NCI-H2171 treated with DMSO at 0.1 percent for 48 hours (cell line): ENCODE data around the gene WSB2.

Source experiments
- DNase-seq: peaks from one replicate; lab custom pipeline; 2025; lab: John Stamatoyannopoulos, UW

Gene WSB2

DNA sequence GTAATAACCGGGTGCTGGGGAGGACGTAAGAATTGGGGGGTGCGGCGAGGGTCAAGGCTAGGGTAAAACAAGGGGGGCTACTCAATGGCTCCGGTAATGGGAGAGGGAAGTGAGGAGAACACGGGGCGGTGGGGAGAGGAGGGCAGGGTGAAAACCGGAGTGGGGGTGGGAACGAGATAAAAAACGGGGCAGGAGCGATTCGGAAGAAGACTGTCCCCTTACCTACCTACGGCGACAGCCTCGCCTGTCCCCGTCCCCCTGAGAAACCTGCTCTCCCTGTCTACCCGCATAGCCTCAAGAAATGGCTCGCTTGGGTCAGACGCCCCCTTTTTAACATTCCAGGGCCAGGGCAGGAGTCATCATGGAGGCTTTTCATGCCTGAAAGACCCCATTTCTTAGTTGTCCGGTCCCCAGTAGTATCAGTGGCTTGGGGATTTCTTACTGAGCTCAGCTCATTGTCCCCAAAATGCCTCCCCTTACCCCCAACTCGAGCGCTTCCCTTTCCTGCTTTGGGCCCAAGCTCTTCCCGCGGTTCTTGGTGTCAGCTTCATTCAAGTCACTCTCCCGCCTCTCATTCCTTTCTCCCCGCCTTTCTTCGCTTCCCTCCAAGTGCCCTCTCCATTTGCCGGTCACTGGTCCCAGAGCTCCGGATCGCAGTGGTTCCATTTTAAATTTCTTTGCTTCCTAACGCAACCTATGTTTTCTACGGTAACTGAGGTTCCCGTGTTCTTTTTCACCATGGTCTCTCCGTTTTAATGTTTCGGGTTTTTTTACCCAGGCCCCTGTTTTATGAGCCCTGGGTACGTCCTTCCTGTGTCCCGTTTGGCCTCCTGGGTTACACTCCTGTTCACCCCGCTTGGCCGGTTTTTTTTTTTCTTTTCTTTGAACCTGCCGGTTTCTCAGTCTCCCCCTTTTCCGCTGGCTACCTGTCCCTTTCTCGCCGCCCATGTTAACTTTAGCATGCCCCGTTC, 1.2 kb upstream of the WSB2 start:
- DNase-seq: peak; percentile 16

GRCh38 chr12:118060301-118061010, 523 bp downstream of the WSB2 start:
- DNase-seq: no peak

DNA sequence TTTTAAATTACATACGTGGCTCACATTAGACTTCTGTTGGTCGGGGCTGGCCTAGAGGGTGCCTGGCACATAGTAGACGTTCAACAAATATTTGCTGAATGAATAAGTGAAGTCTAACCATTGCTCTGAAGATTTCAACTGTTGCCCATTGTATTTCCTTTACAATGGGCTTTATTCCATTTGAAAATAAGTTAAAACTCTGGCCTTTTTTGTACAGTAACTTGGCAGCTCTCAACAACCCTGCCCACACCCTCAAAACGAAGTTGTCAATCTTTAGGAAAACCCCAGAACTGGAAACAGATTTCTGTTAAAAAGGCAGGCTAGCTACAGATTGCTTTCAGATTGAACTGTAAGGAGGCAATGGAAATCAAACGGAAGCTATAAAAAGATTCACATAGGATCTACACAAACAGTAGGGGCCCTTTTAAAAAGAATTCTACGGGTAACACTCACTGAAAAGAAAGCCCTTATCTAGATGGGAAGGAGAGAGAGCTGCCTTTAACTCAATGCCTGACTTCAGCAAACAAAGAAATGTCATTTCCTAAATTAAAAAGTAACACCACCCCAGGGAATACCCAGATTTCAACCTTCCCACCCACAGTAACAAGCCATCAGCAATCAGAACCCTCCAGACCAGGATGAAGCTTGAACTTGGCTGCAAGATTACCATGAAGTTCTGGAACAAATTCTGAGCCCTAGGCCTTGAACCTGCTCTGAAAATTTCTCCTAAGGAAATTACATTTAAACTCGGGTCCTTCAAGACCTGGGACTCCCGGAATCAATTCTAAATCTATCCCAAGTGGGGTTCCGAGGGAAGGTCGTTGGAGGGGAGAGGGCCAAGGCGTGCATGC, 1.4 kb downstream of the WSB2 start:
- no peak for DNase-seq

- no peak for DNase-seq
These were observed 2.1 kb downstream of the WSB2 start for GRCh38 chr12:118058881-118059280.

GRCh38 chr12:118058227-118058626, 2.8 kb downstream of the WSB2 start:
- DNase-seq: no peak

- DNase-seq: peak; percentile 75
These were observed 4.9 kb downstream of the WSB2 start for GRCh38 chr12:118055865-118056773.

GRCh38 chr12:118055144-118055557, 5.8 kb downstream of the WSB2 start:
- DNase-seq: peak; percentile 77

DNA sequence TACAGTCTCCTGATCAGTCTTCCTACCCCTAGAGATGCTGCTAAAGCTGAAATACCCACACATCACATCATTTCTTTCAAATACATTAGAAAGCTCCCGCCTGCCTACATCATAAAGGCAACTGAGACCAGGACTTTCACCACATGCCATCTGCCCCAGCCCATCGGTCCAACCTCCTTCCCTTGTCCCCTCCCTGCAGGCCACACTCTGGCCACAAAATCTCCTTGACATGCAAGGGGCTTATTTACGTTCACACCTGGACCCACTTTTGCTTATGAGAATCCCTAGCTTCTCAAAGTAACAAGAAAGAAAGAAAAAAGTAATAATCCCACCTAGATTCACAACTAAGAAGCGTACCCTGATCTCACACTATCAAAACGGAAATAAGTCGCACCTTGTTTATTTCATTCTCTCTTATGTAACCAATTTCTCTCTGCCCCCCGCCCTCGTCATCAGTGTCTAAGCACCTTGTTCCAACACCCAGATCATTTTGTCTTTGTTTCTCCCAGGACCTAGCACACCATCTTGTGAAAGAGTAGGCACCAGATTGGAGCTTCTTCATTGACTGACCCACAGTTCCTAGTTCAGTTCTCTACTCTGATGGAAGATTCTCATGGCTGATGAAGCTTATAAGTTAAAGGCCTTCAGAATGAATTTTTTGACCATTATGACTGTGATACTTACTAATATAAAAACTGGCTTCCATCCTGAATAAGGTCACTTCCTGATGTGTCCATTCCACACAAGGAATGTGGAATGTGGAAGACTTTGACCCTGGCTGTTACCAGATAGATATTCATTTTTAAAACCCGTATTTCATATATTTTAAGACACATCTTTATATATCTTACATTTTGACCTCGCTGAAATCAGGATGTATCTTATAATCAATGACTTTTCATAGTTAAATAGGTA, 7.7 kb downstream of the WSB2 start:
- DNase-seq: no peak

GRCh38 chr12:118052324-118053070, 8.5 kb downstream of the WSB2 start:
- no peak for DNase-seq

GRCh38 chr12:118050972-118051910, 9.7 kb downstream of the WSB2 start:
- DNase-seq: no peak

- no peak for DNase-seq
These were observed 14.5 kb downstream of the WSB2 start for GRCh38 chr12:118046430-118046829.

- no peak for DNase-seq
These were observed 16.4 kb downstream of the WSB2 start for GRCh38 chr12:118044577-118044976.

DNA sequence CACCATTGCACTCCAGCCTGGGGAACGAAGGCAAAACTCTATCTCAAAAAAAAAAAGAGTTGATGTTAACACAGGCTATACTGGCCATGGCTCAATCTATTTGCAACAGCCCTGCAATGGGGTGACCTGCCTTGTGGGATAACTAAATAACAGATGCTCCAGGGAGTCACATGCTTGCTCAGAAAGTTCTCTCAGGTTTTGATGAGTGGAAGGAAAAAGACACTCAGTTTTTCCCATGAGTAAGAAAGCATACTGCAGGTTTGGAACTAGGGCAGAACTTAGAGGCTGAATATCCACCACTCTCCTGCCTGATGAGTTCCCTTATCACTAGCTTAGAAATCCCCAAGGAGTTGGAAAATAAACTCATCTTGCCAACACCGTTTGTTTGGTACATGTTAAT, 16.9 kb downstream of the WSB2 start:
- no peak for DNase-seq

DNA sequence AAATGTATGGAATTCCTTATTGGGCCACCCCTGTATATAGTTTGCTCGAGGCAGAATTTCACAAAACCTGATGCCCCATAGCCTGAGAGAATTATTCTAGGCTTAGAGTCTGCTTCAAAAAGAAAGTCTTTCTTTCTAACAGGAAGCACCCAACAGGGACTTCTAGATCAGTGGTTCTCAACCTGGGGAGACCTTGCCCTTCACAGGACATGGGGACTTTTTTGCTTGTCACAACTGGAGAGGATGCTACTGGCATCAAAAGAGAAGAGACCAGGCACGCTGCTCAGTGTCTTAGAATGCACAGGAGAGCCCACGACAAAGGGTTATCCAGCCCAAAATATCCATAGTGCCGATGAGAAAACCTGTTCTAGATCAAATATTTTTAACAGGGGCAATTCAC, 18.9 kb downstream of the WSB2 start:
- DNase-seq: no peak

DNA sequence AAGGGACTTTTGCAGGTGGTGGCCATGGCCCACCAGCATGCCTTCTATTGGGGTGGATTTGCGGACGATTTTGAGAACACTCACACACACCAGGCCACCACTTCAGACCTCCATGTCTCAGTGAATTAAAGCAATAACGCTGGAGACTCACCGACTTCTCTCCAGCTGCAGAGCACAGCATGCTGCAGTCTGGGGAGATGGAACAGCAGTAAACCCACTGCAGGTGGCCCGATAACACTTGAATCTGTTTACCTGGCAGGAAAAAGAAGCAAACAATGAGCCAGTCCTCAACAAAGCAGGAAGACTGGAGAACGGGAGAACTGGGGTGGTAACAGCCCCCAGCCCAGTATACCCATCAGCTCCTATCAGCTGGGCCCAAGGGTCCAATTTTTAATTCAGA, 22.8 kb downstream of the WSB2 start:
- DNase-seq: no peak

DNA sequence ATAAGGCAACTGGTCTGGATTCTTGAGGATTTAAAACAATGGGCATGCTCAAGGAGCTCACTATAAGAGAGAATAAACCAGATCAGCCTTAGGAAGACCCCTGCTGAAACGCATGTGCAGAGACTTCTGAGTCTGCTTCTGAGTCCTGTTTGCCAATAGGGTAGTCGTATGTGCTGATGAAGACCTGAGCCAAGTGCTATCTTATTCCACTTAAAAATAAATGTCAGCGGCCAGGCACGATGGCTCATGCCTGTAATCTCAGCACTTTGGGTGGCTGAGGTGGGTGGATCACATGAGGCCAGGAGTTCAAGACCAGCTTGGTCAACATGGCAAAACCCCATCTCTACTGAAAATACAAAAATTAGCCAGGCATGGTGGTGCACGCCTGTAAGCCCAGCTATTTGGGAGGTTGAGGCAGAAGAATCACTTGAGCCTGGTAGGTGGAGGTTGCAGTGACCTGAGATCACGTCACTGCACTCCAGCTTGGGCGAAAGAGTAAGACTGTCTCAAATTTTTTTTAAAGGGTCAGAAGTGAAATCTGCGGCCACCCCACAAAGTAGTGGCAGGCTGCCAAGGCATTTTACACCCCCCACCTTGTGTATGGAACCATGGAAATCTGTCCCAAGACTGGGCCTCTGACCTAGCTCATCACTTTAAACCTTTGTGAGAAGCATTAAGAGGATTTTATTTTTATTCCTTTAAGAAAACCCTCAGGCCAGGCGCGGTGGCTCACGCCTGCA, 24.1 kb downstream of the WSB2 start:
- no peak for DNase-seq
